HL-60 (cell line): Measurements from ENCODE around the gene POLR1G.

ENCODE experiments used
- DNase-seq, 2 experiments: peaks; one replicate each; pipeline ENCODE4 v3.0.0-alpha.2; 2010 to 2020; ENCODE audit warnings: low read depth in 1 of 2, low spot score in 1 of 2
- H3K27ac ChIP-seq: fragments of 250-450 bp; sonication (Bioruptor Pico); replicated peaks from 2 replicates; pipeline ENCODE4 v1.5.1; 2020; ENCODE audit warnings: mild to moderate bottlenecking, moderate library complexity
- H3K27me3 ChIP-seq: fragments of 250-450 bp; sonication (Bioruptor Pico); 2 replicates; pipeline ENCODE4 v1.5.1; 2021; ENCODE audit warnings: mild to moderate bottlenecking, moderate library complexity; ENCODE audit not compliant: insufficient read depth, poor library complexity, severe bottlenecking
- H3K4me3 ChIP-seq: replicated peaks from 2 replicates; pipeline ENCODE4 v1.5.1; 2011; ENCODE audit warnings: mild to moderate bottlenecking, control low read depth, low read length; ENCODE audit not compliant: insufficient read depth
- CTCF ChIP-seq: IDR thresholded peaks from one replicate; pipeline ENCODE4 v1.5.1; 2011; ENCODE audit warnings: low read length, control low read depth, inconsistent platforms; ENCODE audit not compliant: insufficient read depth
- GABPA ChIP-seq: IDR thresholded peaks from 2 replicates; pipeline ENCODE4 v1.6.1; 2012; ENCODE audit warnings: low read depth
- POLR2AphosphoS5 ChIP-seq: IDR thresholded peaks from 2 replicates; pipeline ENCODE4 v1.6.1; 2012; ENCODE audit warnings: low read depth
- SPI1 ChIP-seq: IDR thresholded peaks from 2 replicates; pipeline ENCODE4 v1.6.1; 2012; ENCODE audit warnings: low read depth, mild to moderate bottlenecking, borderline replicate concordance
- TF ChIP-seq, protein P1 (sequence below): IDR thresholded peaks from 2 replicates; pipeline ENCODE4 v1.6.1; 2012; ENCODE audit warnings: low read depth; ENCODE audit not compliant: insufficient replicate concordance

POLR1G gene

GRCh38 chr19:45363861-45364459 lies 42.5 kb upstream of the POLR1G start:
- H3K27me3 ChIP-seq: no peaks in the 10 kb centered on the region
- H3K27ac ChIP-seq: no peak overlapping the region
- DNase-seq: no peak
- H3K4me3 ChIP-seq: no peak overlapping the region
- TF ChIP-seq SPI1 (no peak), GABPA (no peak), POLR2AphosphoS5 (no peak), CTCF (no peak)
- TF ChIP-seq, protein P1, sequence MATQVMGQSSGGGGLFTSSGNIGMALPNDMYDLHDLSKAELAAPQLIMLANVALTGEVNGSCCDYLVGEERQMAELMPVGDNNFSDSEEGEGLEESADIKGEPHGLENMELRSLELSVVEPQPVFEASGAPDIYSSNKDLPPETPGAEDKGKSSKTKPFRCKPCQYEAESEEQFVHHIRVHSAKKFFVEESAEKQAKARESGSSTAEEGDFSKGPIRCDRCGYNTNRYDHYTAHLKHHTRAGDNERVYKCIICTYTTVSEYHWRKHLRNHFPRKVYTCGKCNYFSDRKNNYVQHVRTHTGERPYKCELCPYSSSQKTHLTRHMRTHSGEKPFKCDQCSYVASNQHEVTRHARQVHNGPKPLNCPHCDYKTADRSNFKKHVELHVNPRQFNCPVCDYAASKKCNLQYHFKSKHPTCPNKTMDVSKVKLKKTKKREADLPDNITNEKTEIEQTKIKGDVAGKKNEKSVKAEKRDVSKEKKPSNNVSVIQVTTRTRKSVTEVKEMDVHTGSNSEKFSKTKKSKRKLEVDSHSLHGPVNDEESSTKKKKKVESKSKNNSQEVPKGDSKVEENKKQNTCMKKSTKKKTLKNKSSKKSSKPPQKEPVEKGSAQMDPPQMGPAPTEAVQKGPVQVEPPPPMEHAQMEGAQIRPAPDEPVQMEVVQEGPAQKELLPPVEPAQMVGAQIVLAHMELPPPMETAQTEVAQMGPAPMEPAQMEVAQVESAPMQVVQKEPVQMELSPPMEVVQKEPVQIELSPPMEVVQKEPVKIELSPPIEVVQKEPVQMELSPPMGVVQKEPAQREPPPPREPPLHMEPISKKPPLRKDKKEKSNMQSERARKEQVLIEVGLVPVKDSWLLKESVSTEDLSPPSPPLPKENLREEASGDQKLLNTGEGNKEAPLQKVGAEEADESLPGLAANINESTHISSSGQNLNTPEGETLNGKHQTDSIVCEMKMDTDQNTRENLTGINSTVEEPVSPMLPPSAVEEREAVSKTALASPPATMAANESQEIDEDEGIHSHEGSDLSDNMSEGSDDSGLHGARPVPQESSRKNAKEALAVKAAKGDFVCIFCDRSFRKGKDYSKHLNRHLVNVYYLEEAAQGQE: no peak

DNA sequence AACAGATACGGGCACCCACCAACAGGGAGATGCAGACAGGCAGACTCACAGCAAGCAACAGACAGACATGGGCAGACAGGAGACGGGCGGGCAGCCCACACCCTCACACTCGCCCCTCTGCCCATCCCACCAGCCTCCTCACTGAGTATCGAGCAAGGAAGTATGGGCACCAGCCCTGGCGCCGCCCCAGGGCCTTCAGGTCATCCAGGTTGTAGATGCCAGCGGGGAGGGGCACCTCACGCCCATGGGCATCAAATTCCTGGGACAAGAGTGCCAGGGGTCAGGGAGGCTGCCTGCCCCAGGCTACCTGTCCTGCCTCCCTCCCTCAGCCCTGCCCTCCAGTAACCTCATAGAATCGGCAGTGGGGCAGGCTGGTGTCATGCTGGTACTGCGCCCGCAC lies 41.7 kb upstream of the POLR1G start:
- no peaks in the 10 kb centered on the region for H3K27me3 ChIP-seq
- TF ChIP-seq CTCF (no peak), POLR2AphosphoS5 (no peak), GABPA (no peak), SPI1 (no peak)
- TF ChIP-seq, protein P1: no peak
- no peak for DNase-seq
- no peak overlapping the region for H3K27ac ChIP-seq
- no peak overlapping the region for H3K4me3 ChIP-seq

- DNase-seq: no peak
- TF ChIP-seq, protein P1: no peak
- no peak for TF ChIP-seq CTCF
- no peak for TF ChIP-seq GABPA
- no peak for TF ChIP-seq SPI1
- no peak for TF ChIP-seq POLR2AphosphoS5
- Histone ChIP-seq H3K27ac (no peak overlapping the region), H3K27me3 (no peaks in the 10 kb centered on the region), H3K4me3 (no peak overlapping the region)
Observed at GRCh38 chr19:45368127-45368526, 38.3 kb upstream of the POLR1G start.
